Adrenal gland (tissue), 12 donors: ENCODE results near the gene JAZF1. TPM values are rescaled to one million over a fixed set of nuclear protein-coding genes. Genes with fewer than 3 reads are reported as not detected.
A peak's percentile ranks its signal among the peaks of the same experiment; 100 is the strongest.

Experiments
- DNase-seq, 7 donors: peaks; one replicate each; pipeline ENCODE4 v3.0.0-alpha.2; 2019 to 2020
- H3K27ac ChIP-seq, 5 donors: fragments of 200-600 bp; sonication (generic) in 4 of 5; 1 replicate in 3 of 5; 2 replicates in 2 of 5; pipeline versions ENCODE4 v1.5.1 to v1.8.0; 2016 to 2020; ENCODE audit warnings: mild to moderate bottlenecking in 1 of 5
- H3K27me3 ChIP-seq: fragments of 200-600 bp; 2 replicates; pipeline ENCODE4 v1.8.0; 2021
- H3K36me3 ChIP-seq, 2 donors: fragments of 200-600 bp; replicated peaks in 1 of 2; 1 replicate in 1 of 2; 2 replicates in 1 of 2; pipeline versions ENCODE4 v1.5.1 to v1.8.0; 2018 to 2022
- H3K4me1 ChIP-seq, 2 donors: fragments of 200-600 bp; replicated peaks in 1 of 2; 1 replicate in 1 of 2; 2 replicates in 1 of 2; pipeline versions ENCODE4 v1.5.1 to v1.8.0; 2018 to 2021
- H3K4me3 ChIP-seq, 4 donors: fragments of 200-600 bp; sonication (generic) in 3 of 4; one replicate each; pipeline ENCODE4 v1.5.1; 2016 to 2018
- H3K9me3 ChIP-seq, 3 donors: fragments of 200-600 bp; sonication (generic) in 1 of 3; replicated peaks in 1 of 3; 1 replicate in 2 of 3; 2 replicates in 1 of 3; pipeline versions ENCODE4 v1.5.1 to v1.8.0; 2016 to 2021
- POLR2A ChIP-seq, 2 donors: fragments of 450-650 bp; IDR thresholded peaks; one replicate each; pipeline ENCODE4 v1.6.1; 2017; ENCODE audit warnings: antibody characterized with exemption in 2 of 2, mild to moderate bottlenecking in 2 of 2, moderate library complexity in 1 of 2
- WGBS, 4 donors: extraction: QIAGEN DNeasy Blood & Tissue Kit in 2 of 4; methylation state at CpG; one replicate each; pipeline versions ENCODE4 v1.1.5 to v1.1.7; 2013 to 2017; 5-methylcytosine and 5-hydroxymethylcytosine counted together
- intact Hi-C, 2 donors: fragments of 100-400 bp; cut with DNase I; formaldehyde crosslinking; loops; one replicate each; pipeline versions ENCODE4 v1.14.1 to v1.15.0; 2022 to 2023
- polyA plus RNA-seq, 3 donors: library from polyadenylated mRNA; stranded (reverse); fragments of 200-250 nt in 2 of 3; fragments of 350-450 nt in 1 of 3; fragmentation: Illumina TruSeq in 1 of 3; extraction: RNeasy Lipid Tissue Mini Kit (QIAGEN cat#74804) in 1 of 3; gene quantifications; one replicate each; pipeline ENCODE4 v1.2.3, GENCODE V29; 2013 to 2014
- total RNA-seq, 9 donors: library from RNA; depleted of rRNA in 4 of 9; stranded (reverse); fragments of >200 nt in 4 of 9; fragments of 120-200 nt in 1 of 9; fragmentation: NEBNext Ultra II Directional in 1 of 9; extraction: Animal tissue kit (Norgen Biotek cat#: 25700) in 1 of 9; gene quantifications; one replicate each; pipeline versions ENCODE4 v1.1.0 to v1.2.4, GENCODE V29; 2013 to 2023
- TF ChIP-seq, protein P1 (sequence below), 6 experiments: fragments of 450-650 bp in 4 of 6; fragments of 200-600 bp in 2 of 6; sonication (generic) in 1 of 6; IDR thresholded peaks; 1 replicate in 5 of 6; 2 replicates in 1 of 6; pipeline versions ENCODE4 v1.5.1 to v1.8.0; 2016 to 2021; ENCODE audit warnings: antibody characterized with exemption in 6 of 6, mild to moderate bottlenecking in 2 of 6, moderate library complexity in 1 of 6
- donor health status: healthy with polysubstance abuse.
- donor health status: Bipolar disorder and iron deficiency.
- donor health status: DM: yes; HTN: yes; CAD: no.
- donor health status: DM: no; HTN: no; CAD: no.
- donor health status: DM: no; HTN: no; CAD: no.
- donor health status: DM: yes; HTN: yes; CAD: no.

JAZF1 gene
- total and polyA plus RNA-seq, 12 donors: 18.5 to 192 (median 96.3) TPM

DNA sequence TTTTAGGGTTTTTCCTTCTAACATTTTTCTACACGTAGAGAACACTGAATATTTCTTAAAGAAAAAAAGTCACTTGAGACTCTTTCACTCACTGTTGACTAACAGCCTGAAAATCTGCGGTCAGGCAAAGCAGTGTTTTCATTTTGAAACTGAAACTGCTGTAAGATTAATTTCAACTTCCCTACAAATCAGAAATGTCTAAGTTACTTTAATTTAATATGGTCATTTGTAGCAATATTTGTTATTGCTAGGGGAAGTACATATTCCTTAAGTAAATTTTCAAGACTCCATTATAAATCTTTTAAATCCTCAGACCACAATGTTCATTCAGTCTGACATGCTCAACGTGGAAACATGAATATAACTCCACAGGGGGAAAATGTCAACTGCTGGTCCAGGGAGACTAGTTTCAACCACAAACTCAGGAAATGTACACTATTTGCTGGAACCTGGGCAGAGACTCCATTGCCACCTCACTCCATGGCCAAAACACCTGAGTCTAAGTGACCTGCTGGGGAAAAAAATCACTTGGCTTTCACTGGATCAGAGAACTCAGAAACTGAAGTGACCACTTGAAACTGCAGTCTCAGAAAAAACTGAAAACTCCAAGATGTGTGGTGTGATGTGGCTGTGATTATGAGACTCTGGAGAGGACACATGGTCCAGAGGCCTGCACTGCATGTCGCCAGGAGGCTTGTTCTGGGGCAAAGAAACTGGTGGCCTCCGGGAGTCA is 279.4 kb downstream of the JAZF1 start:
- Histone ChIP-seq H3K36me3 (no peaks in the 10 kb centered on the region), H3K4me3 (peak overlapping the region in 1 of 4 donors; percentile 44), H3K4me1 (peaks cover 9 to 29% of the 10 kb centered on the region in 2 donors), H3K27ac (peak overlapping the region in 4 of 5 donors; percentile 0 to 88 (median 69)), H3K9me3 (no peaks in the 10 kb centered on the region), H3K27me3 (no peaks in the 10 kb centered on the region)
- WGBS, 4 donors: 25 to 29% (median 28%) methylated on average over 5 of the region's 5 CpGs
- DNase-seq: peak in 2 of 7 donors; percentile 20 to 37
- TF ChIP-seq, protein P1, sequence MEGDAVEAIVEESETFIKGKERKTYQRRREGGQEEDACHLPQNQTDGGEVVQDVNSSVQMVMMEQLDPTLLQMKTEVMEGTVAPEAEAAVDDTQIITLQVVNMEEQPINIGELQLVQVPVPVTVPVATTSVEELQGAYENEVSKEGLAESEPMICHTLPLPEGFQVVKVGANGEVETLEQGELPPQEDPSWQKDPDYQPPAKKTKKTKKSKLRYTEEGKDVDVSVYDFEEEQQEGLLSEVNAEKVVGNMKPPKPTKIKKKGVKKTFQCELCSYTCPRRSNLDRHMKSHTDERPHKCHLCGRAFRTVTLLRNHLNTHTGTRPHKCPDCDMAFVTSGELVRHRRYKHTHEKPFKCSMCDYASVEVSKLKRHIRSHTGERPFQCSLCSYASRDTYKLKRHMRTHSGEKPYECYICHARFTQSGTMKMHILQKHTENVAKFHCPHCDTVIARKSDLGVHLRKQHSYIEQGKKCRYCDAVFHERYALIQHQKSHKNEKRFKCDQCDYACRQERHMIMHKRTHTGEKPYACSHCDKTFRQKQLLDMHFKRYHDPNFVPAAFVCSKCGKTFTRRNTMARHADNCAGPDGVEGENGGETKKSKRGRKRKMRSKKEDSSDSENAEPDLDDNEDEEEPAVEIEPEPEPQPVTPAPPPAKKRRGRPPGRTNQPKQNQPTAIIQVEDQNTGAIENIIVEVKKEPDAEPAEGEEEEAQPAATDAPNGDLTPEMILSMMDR (IDR thresholded peaks at IDR 0.05): no peak
- no peak for TF ChIP-seq POLR2A (IDR thresholded peaks at IDR 0.05)
- intact Hi-C loops: no loop called here

DNA sequence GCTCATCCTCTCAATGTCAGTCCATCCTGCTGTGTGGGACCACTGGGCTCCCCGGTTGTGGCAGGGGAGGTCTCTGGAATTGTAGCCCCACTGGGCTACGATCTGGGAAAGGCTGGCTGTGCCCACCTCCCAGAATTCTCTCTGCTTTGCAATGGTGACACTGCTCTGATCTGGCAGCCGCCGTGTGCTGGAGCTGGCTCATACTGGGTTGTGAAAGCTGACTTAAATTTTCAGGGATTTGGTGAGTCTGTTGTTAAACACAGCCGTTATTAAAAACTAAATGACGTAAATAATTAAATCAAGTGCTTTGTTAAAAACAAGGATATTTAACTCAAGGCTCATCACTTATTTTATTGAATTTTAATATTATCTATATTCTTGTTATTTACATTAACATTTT is 280.6 kb downstream of the JAZF1 start:
- H3K9me3 ChIP-seq: no peaks in the 10 kb centered on the region
- H3K27ac ChIP-seq: no peak overlapping the region
- intact Hi-C loops: no loop called here
- WGBS, 4 donors: 86 to 94% (median 92%) methylated on average over 4 to 6 of the region's 6 CpGs
- TF ChIP-seq POLR2A (IDR thresholded peaks at IDR 0.05): no peak
- TF ChIP-seq, protein P1 (IDR thresholded peaks at IDR 0.05): no peak
- no peak overlapping the region for H3K4me3 ChIP-seq
- peaks cover 9 to 34% of the 10 kb centered on the region in 2 donors for H3K4me1 ChIP-seq
- no peak for DNase-seq
- no peaks in the 10 kb centered on the region for H3K36me3 ChIP-seq
- no peaks in the 10 kb centered on the region for H3K27me3 ChIP-seq

DNA sequence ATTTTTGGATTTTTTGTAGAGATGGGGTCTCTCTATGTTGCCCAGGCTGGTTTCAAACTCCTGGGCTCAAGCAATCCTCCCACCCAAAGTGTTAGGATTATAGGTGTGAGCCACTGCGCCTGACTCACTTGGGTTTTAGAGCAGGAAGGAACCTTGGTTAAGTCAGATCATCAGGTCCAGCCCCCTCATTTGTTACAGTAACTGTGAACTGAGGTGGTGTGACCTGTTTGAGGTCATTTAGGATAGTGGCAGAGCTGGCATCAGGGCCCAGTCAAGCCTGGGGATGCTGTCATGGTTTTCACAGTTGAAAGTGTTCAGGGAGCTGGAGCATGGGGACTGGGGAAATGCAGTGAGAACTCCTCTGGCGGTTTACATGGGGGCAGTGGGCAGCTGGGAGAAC is 281.0 kb downstream of the JAZF1 start:
- WGBS, 4 donors: 57 to 100% (median 95%) methylated on average over 1 to 2 of the region's 2 CpGs
- Histone ChIP-seq H3K4me3 (no peak overlapping the region), H3K27ac (no peak overlapping the region), H3K4me1 (peaks cover 9 to 34% of the 10 kb centered on the region in 2 donors), H3K36me3 (no peaks in the 10 kb centered on the region), H3K9me3 (no peaks in the 10 kb centered on the region), H3K27me3 (no peaks in the 10 kb centered on the region)
- no peak for TF ChIP-seq POLR2A (IDR thresholded peaks at IDR 0.05)
- TF ChIP-seq, protein P1 (IDR thresholded peaks at IDR 0.05): no peak
- intact Hi-C loops: no loop called here
- no peak for DNase-seq

DNA sequence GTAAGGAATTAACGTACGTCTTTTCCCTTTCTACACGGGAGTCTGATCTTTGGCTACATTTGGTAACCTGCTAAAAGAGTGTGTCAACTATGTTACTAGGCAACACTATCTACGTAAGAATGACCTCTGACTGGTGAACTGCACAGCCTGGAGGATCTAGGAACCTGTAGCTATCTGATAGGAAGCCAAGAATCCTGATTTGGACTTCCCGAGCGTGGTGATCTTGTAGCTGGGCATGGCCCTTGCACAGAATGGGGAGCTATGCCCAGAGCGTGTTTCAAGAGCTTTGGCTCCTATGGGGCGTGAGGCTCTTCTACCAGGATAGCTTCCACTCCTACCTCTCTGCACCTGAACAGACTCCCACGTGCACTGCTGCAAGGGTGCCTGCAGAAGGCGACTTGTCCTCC is 283.2 kb downstream of the JAZF1 start:
- 73 to 87% (median 79%) methylated on average over 10 of the region's 10 CpGs for WGBS, 4 donors
- TF ChIP-seq POLR2A (IDR thresholded peaks at IDR 0.05): no peak
- TF ChIP-seq, protein P1 (IDR thresholded peaks at IDR 0.05): no peak
- H3K27me3 ChIP-seq: no peaks in the 10 kb centered on the region
- no peaks in the 10 kb centered on the region for H3K36me3 ChIP-seq
- DNase-seq: peak in 1 of 7 donors; percentile 19
- no peak overlapping the region for H3K4me3 ChIP-seq
- no peak overlapping the region for H3K27ac ChIP-seq
- no peaks in the 10 kb centered on the region for H3K9me3 ChIP-seq
- intact Hi-C loops: no loop called here
- H3K4me1 ChIP-seq: peaks cover 9 to 34% of the 10 kb centered on the region in 2 donors
